AG09309 (cell line): ENCODE data around the gene PYGB.

Experiments
- DNase-seq: peaks from one replicate; pipeline ENCODE4 v3.0.0-alpha.2; 2010; ENCODE audit warnings: low read depth
- H3K4me3 ChIP-seq: 2 replicates; pipeline ENCODE4 v1.5.1; 2011; ENCODE audit warnings: mild to moderate bottlenecking, low read depth, low read length, moderate library complexity; ENCODE audit not compliant: control insufficient read depth
- TF ChIP-seq, protein P1 (sequence below): IDR thresholded peaks from 2 replicates; pipeline ENCODE4 v1.5.1; 2011; ENCODE audit warnings: mild to moderate bottlenecking, low read depth, low read length, inconsistent platforms; ENCODE audit not compliant: insufficient read depth, control insufficient read depth; ENCODE audit errors: missing control alignments

Gene PYGB

DNA sequence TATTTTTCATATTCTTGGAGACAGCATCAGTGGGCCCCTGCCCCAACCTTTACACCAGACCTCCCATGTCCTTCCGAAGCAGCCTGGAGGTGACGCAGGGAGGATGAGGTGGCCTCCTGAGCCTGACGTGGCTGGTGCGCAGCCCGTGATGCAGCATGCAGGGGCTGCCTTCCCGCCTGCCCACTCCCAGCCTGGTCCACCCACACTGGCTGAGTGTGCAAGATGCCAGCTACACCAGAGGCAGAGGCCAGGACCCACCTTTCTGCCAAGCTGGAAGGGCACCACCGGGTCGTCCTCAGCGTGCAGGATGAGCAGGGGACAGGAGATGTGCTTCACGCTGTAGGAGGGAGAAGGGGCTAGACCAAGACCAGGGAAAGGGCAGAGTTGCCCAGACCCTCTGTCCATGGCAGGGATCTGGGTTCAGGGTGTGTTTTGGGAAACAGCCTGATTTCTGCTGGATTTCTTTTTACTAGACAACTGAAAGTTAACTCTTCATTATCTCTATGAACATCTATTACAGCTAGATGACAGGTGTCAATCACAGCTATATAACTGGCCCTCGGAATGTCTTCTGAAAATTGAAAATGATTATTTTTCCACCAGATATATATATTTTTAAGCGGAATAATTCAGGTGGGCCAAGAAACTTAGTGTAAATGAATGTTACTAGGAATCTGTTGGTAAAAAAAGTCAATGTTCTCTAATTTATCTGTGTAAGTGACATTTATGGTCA lies 55.6 kb downstream of the PYGB start:
- TF ChIP-seq, protein P1, sequence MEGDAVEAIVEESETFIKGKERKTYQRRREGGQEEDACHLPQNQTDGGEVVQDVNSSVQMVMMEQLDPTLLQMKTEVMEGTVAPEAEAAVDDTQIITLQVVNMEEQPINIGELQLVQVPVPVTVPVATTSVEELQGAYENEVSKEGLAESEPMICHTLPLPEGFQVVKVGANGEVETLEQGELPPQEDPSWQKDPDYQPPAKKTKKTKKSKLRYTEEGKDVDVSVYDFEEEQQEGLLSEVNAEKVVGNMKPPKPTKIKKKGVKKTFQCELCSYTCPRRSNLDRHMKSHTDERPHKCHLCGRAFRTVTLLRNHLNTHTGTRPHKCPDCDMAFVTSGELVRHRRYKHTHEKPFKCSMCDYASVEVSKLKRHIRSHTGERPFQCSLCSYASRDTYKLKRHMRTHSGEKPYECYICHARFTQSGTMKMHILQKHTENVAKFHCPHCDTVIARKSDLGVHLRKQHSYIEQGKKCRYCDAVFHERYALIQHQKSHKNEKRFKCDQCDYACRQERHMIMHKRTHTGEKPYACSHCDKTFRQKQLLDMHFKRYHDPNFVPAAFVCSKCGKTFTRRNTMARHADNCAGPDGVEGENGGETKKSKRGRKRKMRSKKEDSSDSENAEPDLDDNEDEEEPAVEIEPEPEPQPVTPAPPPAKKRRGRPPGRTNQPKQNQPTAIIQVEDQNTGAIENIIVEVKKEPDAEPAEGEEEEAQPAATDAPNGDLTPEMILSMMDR = no peak
- H3K4me3 ChIP-seq = no peak overlapping the region
- DNase-seq = no peak

DNA sequence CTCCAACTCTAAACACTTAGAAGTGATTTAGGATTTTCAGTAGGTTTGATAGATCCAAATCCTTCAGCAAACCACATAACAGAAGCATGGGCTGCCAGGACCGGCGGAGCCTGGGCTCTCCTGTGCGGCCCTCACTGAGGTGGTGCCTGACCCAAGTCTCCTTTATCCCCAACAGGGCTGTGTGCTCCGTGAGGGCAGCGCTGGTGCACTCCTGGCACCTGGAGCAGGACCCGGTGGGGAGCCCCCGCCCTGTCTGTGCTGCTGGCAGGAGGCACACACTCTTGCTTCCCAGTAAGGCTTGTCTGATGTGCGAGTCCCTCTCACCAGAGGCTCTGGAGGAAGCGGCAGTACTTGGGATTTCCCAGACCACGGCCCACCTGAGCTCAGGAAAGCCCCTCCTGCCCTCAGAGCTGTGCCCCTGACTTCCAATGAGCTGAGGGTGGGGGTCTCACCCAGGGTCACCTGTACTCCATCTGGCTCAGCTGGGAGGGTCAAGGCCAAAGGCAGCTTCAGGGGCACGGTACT lies 56.2 kb downstream of the PYGB start:
- no peak overlapping the region for H3K4me3 ChIP-seq
- TF ChIP-seq, protein P1 = no peak
- no peak for DNase-seq

- no peak overlapping the region for H3K4me3 ChIP-seq
- TF ChIP-seq, protein P1 = no peak
- no peak for DNase-seq
Measured at GRCh38 chr20:25306991-25307903, 59.4 kb downstream of the PYGB start.

DNA sequence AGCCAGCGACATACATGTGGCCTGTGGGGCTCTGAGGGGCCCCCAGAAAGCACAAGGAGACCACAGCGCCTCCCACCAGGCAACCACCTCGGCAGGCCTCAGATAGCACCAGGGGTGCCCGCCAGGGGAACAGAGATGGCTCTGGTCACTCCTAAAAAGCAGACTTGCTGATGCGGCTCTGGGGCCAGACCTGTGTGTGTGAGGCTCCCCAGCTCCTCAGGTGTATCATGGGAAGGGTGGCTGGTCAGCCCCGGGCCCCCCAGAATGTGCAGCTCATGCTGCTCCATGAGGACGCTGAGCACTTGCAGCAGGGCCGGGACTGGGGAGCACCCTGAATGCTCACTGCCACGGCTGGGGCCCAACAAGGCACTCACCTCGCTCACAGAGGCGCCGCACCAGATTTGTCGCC lies 60.2 kb downstream of the PYGB start:
- no peak for DNase-seq
- H3K4me3 ChIP-seq = no peak overlapping the region
- TF ChIP-seq, protein P1 = no peak

- DNase-seq = no peak
- no peak overlapping the region for H3K4me3 ChIP-seq
- TF ChIP-seq, protein P1 = no peak
Measured at GRCh38 chr20:25308671-25309394, 60.9 kb downstream of the PYGB start.
